ENCODE results near the gene TAF4.
"Not testable (repeated sequence)": the region's sequence is repeated elsewhere in the genome, so short reads cannot be mapped to it uniquely, and the experiment has no call there.

The TAF4 gene

GRCh38 chr20:62088258-62089127 is 22.8 kb upstream of the TAF4 start:
- TF ChIP-seq, protein P1, sequence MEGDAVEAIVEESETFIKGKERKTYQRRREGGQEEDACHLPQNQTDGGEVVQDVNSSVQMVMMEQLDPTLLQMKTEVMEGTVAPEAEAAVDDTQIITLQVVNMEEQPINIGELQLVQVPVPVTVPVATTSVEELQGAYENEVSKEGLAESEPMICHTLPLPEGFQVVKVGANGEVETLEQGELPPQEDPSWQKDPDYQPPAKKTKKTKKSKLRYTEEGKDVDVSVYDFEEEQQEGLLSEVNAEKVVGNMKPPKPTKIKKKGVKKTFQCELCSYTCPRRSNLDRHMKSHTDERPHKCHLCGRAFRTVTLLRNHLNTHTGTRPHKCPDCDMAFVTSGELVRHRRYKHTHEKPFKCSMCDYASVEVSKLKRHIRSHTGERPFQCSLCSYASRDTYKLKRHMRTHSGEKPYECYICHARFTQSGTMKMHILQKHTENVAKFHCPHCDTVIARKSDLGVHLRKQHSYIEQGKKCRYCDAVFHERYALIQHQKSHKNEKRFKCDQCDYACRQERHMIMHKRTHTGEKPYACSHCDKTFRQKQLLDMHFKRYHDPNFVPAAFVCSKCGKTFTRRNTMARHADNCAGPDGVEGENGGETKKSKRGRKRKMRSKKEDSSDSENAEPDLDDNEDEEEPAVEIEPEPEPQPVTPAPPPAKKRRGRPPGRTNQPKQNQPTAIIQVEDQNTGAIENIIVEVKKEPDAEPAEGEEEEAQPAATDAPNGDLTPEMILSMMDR (IDR thresholded peaks at IDR 0.05; ENCODE audit: low read depth, low read length) = no peak
- no peak overlapping the region for H3K4me3 ChIP-seq (ENCODE audit: low read depth, low read length)

DNA sequence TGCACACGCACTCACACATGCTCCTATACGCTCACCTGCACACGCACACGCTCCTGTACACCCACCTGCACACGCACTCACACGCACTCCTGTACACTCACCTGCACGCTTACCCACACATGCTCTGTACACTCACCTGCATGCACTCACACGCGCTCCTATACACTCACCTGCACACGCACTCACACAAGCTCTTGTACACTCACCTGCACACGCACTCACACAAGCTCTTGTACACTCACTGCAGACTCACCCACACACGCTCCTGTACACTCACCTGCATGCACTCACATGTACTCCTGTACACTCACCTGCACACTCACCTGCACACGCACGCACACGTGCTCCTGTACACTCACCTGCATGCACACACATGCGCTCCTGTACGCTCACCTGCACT is 22.0 kb upstream of the TAF4 start:
- TF ChIP-seq, protein P1 (IDR thresholded peaks at IDR 0.05; ENCODE audit: low read depth, low read length) = no peak
- H3K4me3 ChIP-seq (ENCODE audit: low read depth, low read length) = no peak overlapping the region

GRCh38 chr20:62087227-62087626 is 21.5 kb upstream of the TAF4 start:
- TF ChIP-seq, protein P1 (IDR thresholded peaks at IDR 0.05; ENCODE audit: low read depth, low read length) = no peak
- H3K4me3 ChIP-seq (ENCODE audit: low read depth, low read length) = no peak overlapping the region

GRCh38 chr20:62085206-62085605 is 19.5 kb upstream of the TAF4 start:
- H3K4me3 ChIP-seq (ENCODE audit: low read depth, low read length) = no peak overlapping the region
- TF ChIP-seq, protein P1 (IDR thresholded peaks at IDR 0.05; ENCODE audit: low read depth, low read length) = no peak

GRCh38 chr20:62084224-62084623 is 18.5 kb upstream of the TAF4 start:
- H3K4me3 ChIP-seq (ENCODE audit: low read depth, low read length) = not testable (repeated sequence)

DNA sequence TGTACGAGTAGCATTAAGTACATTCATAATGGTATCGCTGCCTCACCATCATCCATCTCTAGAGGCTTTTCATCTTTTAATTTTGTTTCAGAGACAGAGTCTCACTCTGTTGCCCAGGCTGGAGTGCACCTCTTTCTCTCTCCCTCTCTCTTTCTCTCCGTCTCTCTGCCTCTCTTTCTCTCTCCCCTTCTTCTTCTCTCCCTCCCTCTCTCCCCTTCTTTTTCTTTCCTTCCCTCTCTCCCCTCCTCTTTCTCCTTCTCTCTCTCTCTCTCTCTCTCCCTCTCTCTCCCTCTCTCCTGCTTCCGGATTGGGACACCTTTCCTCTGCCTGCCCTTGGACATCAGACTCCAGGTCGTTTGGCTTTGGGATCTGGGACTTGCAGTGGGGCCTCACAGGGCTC is 17.6 kb upstream of the TAF4 start:
- no peak overlapping the region for H3K4me3 ChIP-seq (ENCODE audit: low read depth, low read length)
- TF ChIP-seq, protein P1 (IDR thresholded peaks at IDR 0.05; ENCODE audit: low read depth, low read length) = no peak

GRCh38 chr20:62080249-62080990 is 14.7 kb upstream of the TAF4 start:
- TF ChIP-seq, protein P1 (IDR thresholded peaks at IDR 0.05; ENCODE audit: low read depth, low read length) = no peak

More at GRCh38 chr20:62080249-62080990, 14.7 kb upstream of the TAF4 start:
- no peak overlapping the region for H3K4me3 ChIP-seq (ENCODE audit: low read depth, low read length)
